CD8-positive, alpha-beta memory T cell (primary cell): ENCODE data around the gene SH2B3. TPM values are rescaled to one million over a fixed set of nuclear protein-coding genes. Genes with fewer than 3 reads are reported as not detected.

Source experiments
- CTCF ChIA-PET: fragments of 350-600 bp; sonication (Branson Sonifier 250); formaldehyde crosslinking; loops from one replicate; lab custom pipeline; 2021; ENCODE audit warnings: antibody characterized with exemption; lab: Charles Lee
- POLR2A ChIA-PET: fragments of 350-600 bp; sonication (Branson Sonifier 250); formaldehyde crosslinking; loops from one replicate; lab custom pipeline; 2021; ENCODE audit warnings: antibody characterized with exemption; lab: Charles Lee
- DNase-seq, 5 donors: peaks; one replicate each; pipeline versions ENCODE4 v3.0.0 to v3.0.0-alpha.2; 2020 to 2022; ENCODE audit warnings: mixed read lengths in 1 of 5
- H3K27ac ChIP-seq: one replicate; pipeline ENCODE4 v1.7.0; 2013; ENCODE audit warnings: low read depth, mild to moderate bottlenecking, low read length, moderate library complexity
- H3K27me3 ChIP-seq: 2 replicates; pipeline ENCODE4 v1.7.0; 2013; ENCODE audit warnings: low read length, mild to moderate bottlenecking; ENCODE audit not compliant: insufficient read depth, poor library complexity, severe bottlenecking
- H3K36me3 ChIP-seq: 2 replicates; pipeline ENCODE4 v1.7.0; 2013; ENCODE audit warnings: mild to moderate bottlenecking, low read length, moderate library complexity; ENCODE audit not compliant: insufficient read depth
- H3K4me1 ChIP-seq: 2 replicates; pipeline ENCODE4 v1.7.0; 2013; ENCODE audit warnings: mild to moderate bottlenecking, low read length, moderate library complexity; ENCODE audit not compliant: insufficient read depth
- H3K4me3 ChIP-seq: 2 replicates; pipeline ENCODE4 v1.7.0; 2013; ENCODE audit warnings: mild to moderate bottlenecking, low read length
- H3K9me3 ChIP-seq: 2 replicates; pipeline ENCODE4 v1.7.0; 2013; ENCODE audit warnings: mild to moderate bottlenecking, low read length
- H3K27ac Mint-ChIP-seq, 8 donors: one replicate each; pipeline ENCODE4 v1.8.0; 2020 to 2021; ENCODE audit warnings: mixed read lengths in 8 of 8, mild to moderate bottlenecking in 6 of 8, inconsistent platforms in 3 of 8, moderate library complexity in 3 of 8
- H3K27me3 Mint-ChIP-seq, 2 donors: one replicate each; pipeline ENCODE4 v1.8.0; 2020 to 2021; ENCODE audit warnings: mixed read lengths in 2 of 2, mild to moderate bottlenecking in 1 of 2, moderate library complexity in 1 of 2
- H3K36me3 Mint-ChIP-seq, 3 donors: one replicate each; pipeline ENCODE4 v1.8.0; 2020 to 2021; ENCODE audit warnings: mixed read lengths in 3 of 3, inconsistent platforms in 1 of 3, mild to moderate bottlenecking in 1 of 3
- H3K4me1 Mint-ChIP-seq, 3 donors: one replicate each; pipeline ENCODE4 v1.8.0; 2020 to 2021; ENCODE audit warnings: mixed read lengths in 3 of 3, inconsistent platforms in 1 of 3, mild to moderate bottlenecking in 1 of 3
- H3K4me3 Mint-ChIP-seq, 7 donors: one replicate each; pipeline ENCODE4 v1.8.0; 2020 to 2021; ENCODE audit warnings: mixed read lengths in 7 of 7, mild to moderate bottlenecking in 6 of 7, moderate library complexity in 4 of 7, inconsistent platforms in 2 of 7
- H3K9me3 Mint-ChIP-seq, 5 donors: one replicate each; pipeline ENCODE4 v1.8.0; 2020 to 2022; ENCODE audit warnings: mixed read lengths in 5 of 5, mild to moderate bottlenecking in 3 of 5, moderate library complexity in 2 of 5, inconsistent platforms in 1 of 5
- polyA plus RNA-seq: library from polyadenylated mRNA; unstranded; fragments of 300-500 nt; fragmentation: Illumina TruSeq; gene quantifications from one replicate; pipeline ENCODE4 v1.2.3, GENCODE V29; 2021
- total RNA-seq, 2 experiments: library from RNA; stranded (reverse); gene quantifications; one replicate each; pipeline ENCODE4 v1.2.3, GENCODE V29; 2021

The SH2B3 gene
- total and polyA plus RNA-seq, 3 experiments from 2014 or later = 11.1 to 48.9 (median 46.8) TPM

GRCh38 chr12:111408116-111408440 lies 2.4 kb downstream of the SH2B3 start:
- H3K27ac ChIP-seq = no peak overlapping the region
- Mint-ChIP-seq H3K36me3 (peaks cover 0 to 5% (median under 1%) of the 10 kb centered on the region in 3 donors), H3K27me3 (no peaks in the 10 kb centered on the region), H3K4me1 (peaks cover 69 to 91% (median 70%) of the 10 kb centered on the region in 3 donors), H3K9me3 (no peaks in the 10 kb centered on the region), H3K27ac (peak overlapping the region; percentile 62 to 97 (median 93)), H3K4me3 (peak overlapping the region; percentile 87 to 96 (median 91))
- ChIA-PET POLR2A (interaction anchor here (1.7 to 3.2 kb wide), 3 partner anchors 23 to 36 kb away, joined by 6 to 24 read pairs (median 15); no protein-coding TSS in a partner anchor), CTCF (interaction anchor here (1.2 to 27.8 kb wide), 4 partner anchors 12 to 41 kb away, joined by 3 to 1032 read pairs (median 11); no protein-coding TSS in a partner anchor)
- peak overlapping the region; percentile 81 for H3K4me3 ChIP-seq
- peaks cover 86% of the 10 kb centered on the region for H3K4me1 ChIP-seq
- no peaks in the 10 kb centered on the region for H3K27me3 ChIP-seq
- H3K36me3 ChIP-seq = no peaks in the 10 kb centered on the region
- no peaks in the 10 kb centered on the region for H3K9me3 ChIP-seq
- DNase-seq = no peak

DNA sequence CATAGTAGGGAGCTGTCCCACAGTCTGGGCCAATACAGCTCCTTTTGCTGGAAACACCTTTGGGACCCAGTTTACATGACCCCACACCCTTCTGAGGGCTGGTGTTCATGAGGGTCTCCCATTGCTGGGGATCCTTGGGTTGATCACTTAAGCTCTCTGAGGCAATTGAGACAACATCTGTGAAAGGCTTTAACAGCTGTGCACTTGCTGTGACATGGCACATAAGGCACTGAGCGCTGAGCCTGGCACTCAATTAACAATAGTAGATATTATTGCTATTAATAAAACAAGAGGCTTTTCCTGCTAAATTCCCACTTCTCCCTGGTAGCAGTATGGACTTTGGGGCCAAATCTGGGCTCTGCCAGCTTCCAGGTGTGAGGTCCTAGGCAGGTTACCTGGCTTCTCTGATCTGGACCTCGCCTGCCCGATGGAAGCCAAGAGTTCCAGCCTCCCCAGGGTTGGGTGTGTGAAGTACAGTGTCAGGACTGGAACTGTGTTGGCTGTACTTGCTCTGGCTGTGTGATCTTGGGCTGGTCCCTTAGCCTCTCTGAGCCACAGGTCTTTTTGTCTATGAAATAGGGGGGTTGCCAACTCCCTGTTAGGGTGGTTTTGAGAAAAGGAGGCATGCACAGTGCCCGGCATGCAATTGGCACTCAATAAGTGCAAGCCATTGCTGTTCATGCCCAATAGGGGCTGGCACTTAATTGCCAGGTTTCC lies 3.1 kb downstream of the SH2B3 start:
- POLR2A ChIA-PET = interaction anchor here (1.7 to 3.2 kb wide), 3 partner anchors 22 to 35 kb away, joined by 6 to 24 read pairs (median 15); no protein-coding TSS in a partner anchor
- no peaks in the 10 kb centered on the region for H3K9me3 Mint-ChIP-seq
- no peaks in the 10 kb centered on the region for H3K36me3 ChIP-seq
- peak overlapping the region; percentile 81 for H3K4me3 ChIP-seq
- peaks cover 86% of the 10 kb centered on the region for H3K4me1 ChIP-seq
- H3K4me1 Mint-ChIP-seq = peaks cover 69 to 91% (median 72%) of the 10 kb centered on the region in 3 donors
- DNase-seq = no peak
- peak overlapping the region; percentile 59 to 97 (median 93) for H3K27ac Mint-ChIP-seq
- peak overlapping the region; percentile 53 to 94 (median 88) for H3K4me3 Mint-ChIP-seq
- H3K27ac ChIP-seq = peak overlapping the region; percentile 47
- CTCF ChIA-PET = interaction anchor here (0.6 to 27.8 kb wide), 5 partner anchors 11 to 562 kb away, joined by 3 to 1032 read pairs (median 6); partner anchors contain the start of gene CCDC63
- no peaks in the 10 kb centered on the region for H3K9me3 ChIP-seq
- peaks cover 0 to 12% (median 6%) of the 10 kb centered on the region in 3 donors for H3K36me3 Mint-ChIP-seq
- no peaks in the 10 kb centered on the region for H3K27me3 ChIP-seq
- H3K27me3 Mint-ChIP-seq = no peaks in the 10 kb centered on the region

DNA sequence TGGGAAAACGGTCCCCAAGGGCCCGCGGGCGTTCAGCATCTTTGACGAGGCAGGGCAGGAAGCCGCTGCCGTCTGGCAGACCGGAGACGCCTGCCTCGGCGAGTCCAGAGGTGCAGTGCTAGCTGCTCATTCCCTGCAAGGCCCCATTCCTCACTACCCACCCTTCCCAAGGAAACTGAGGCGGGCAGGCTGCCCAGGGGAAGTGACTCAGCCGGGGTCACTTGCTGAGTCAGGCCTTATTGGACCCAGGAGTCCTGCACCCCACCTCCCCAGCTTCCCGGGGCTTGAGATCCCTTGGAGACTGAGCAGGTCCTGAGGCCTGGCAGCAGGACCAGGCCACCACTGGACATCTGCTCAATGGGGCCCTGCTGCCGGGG lies 3.7 kb downstream of the SH2B3 start:
- Mint-ChIP-seq H3K4me3 (peak overlapping the region; percentile 53 to 94 (median 88)), H3K36me3 (peaks cover 0 to 12% (median 6%) of the 10 kb centered on the region in 3 donors), H3K27ac (peak overlapping the region; percentile 67 to 97 (median 93)), H3K27me3 (no peaks in the 10 kb centered on the region), H3K4me1 (peaks cover 68 to 91% (median 71%) of the 10 kb centered on the region in 3 donors), H3K9me3 (no peaks in the 10 kb centered on the region)
- H3K36me3 ChIP-seq = no peaks in the 10 kb centered on the region
- peak overlapping the region; percentile 81 for H3K4me3 ChIP-seq
- H3K27me3 ChIP-seq = no peaks in the 10 kb centered on the region
- no peak for DNase-seq
- H3K4me1 ChIP-seq = peaks cover 83% of the 10 kb centered on the region
- peak overlapping the region; percentile 47 for H3K27ac ChIP-seq
- ChIA-PET CTCF (interaction anchor here (1.9 to 27.8 kb wide), 3 partner anchors 12 to 39 kb away, joined by 6 to 1032 read pairs (median 32); no protein-coding TSS in a partner anchor), POLR2A (interaction anchor here (0.7 to 3.3 kb wide), 6 partner anchors 14 to 35 kb away, joined by 3 to 24 read pairs (median 10); no protein-coding TSS in a partner anchor)
- H3K9me3 ChIP-seq = no peaks in the 10 kb centered on the region

DNA sequence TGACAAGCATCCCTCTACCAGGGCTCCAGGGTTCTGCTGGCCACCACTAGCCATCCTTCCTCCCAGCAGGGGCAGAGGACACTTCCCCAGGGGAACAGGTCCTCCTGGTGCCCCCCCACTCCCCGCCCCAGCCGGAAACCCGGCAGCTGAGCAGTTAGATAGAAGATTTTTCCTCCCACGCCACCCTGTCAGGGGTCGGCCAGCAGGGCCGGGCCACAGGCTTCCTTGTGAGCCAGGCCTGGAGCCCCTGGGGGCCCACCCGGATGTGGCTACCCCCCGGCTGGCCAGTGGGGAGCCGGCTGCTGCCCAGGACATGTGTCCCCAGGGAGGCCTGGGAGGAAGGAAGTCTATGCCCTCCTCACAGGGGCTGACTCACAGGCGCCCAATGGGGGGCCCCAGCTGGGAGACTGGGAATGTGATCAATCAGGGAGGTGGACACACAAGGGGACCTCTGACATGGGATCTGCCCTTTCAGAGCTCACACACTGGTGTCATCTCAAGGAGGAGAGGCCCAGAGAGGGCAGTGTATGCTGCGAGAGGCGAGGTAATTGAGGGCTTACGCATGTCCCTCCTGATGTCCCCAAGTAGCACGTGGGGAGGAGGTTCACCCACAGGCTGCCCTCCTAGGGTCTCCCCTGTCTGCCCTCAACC lies 4.2 kb downstream of the SH2B3 start:
- CTCF ChIA-PET = interaction anchor here (1.1 to 27.8 kb wide), 3 partner anchors 13 to 39 kb away, joined by 3 to 1032 read pairs (median 32); no protein-coding TSS in a partner anchor

GRCh38 chr12:111410431-111411184 lies 4.9 kb downstream of the SH2B3 start:
- Histone ChIP-seq H3K4me1 (peaks cover 83% of the 10 kb centered on the region), H3K4me3 (no peak overlapping the region), H3K36me3 (no peaks in the 10 kb centered on the region), H3K27me3 (no peaks in the 10 kb centered on the region), H3K9me3 (no peaks in the 10 kb centered on the region), H3K27ac (peak overlapping the region; percentile 51)
- peak overlapping the region; percentile 67 to 98 (median 90) for H3K27ac Mint-ChIP-seq
- no peaks in the 10 kb centered on the region for H3K27me3 Mint-ChIP-seq
- POLR2A ChIA-PET = interaction anchor here (3.2 to 3.3 kb wide), 2 partner anchors 20 to 24 kb away, joined by 17 to 24 read pairs; no protein-coding TSS in a partner anchor
- CTCF ChIA-PET = interaction anchor here (0.9 to 27.8 kb wide), 4 partner anchors 14 to 38 kb away, joined by 3 to 1032 read pairs (median 18); no protein-coding TSS in a partner anchor
- peak overlapping the region; percentile 26 to 78 (median 53) for H3K4me3 Mint-ChIP-seq
- DNase-seq = no peak
- H3K4me1 Mint-ChIP-seq = peaks cover 72 to 90% (median 72%) of the 10 kb centered on the region in 3 donors
- no peaks in the 10 kb centered on the region for H3K9me3 Mint-ChIP-seq
- H3K36me3 Mint-ChIP-seq = peaks cover 0 to 17% (median 11%) of the 10 kb centered on the region in 3 donors

More for the DNA sequence above, 4.2 kb downstream of the SH2B3 start:
- H3K9me3 Mint-ChIP-seq = no peaks in the 10 kb centered on the region
- H3K27ac Mint-ChIP-seq = peak overlapping the region; percentile 67 to 98 (median 92)
- H3K4me1 Mint-ChIP-seq = peaks cover 68 to 91% (median 70%) of the 10 kb centered on the region in 3 donors
- Histone ChIP-seq H3K4me1 (peaks cover 83% of the 10 kb centered on the region), H3K9me3 (no peaks in the 10 kb centered on the region), H3K4me3 (peak overlapping the region; percentile 81), H3K27ac (peak overlapping the region; percentile 17), H3K27me3 (no peaks in the 10 kb centered on the region), H3K36me3 (no peaks in the 10 kb centered on the region)
- peaks cover 0 to 14% (median 8%) of the 10 kb centered on the region in 3 donors for H3K36me3 Mint-ChIP-seq
- peak in 1 of 5 donors; percentile 31 for DNase-seq
- POLR2A ChIA-PET = interaction anchor here (0.7 to 3.3 kb wide), 4 partner anchors 14 to 25 kb away, joined by 3 to 24 read pairs (median 10); no protein-coding TSS in a partner anchor
- peak overlapping the region; percentile 41 to 94 (median 87) for H3K4me3 Mint-ChIP-seq
- no peaks in the 10 kb centered on the region for H3K27me3 Mint-ChIP-seq

DNA sequence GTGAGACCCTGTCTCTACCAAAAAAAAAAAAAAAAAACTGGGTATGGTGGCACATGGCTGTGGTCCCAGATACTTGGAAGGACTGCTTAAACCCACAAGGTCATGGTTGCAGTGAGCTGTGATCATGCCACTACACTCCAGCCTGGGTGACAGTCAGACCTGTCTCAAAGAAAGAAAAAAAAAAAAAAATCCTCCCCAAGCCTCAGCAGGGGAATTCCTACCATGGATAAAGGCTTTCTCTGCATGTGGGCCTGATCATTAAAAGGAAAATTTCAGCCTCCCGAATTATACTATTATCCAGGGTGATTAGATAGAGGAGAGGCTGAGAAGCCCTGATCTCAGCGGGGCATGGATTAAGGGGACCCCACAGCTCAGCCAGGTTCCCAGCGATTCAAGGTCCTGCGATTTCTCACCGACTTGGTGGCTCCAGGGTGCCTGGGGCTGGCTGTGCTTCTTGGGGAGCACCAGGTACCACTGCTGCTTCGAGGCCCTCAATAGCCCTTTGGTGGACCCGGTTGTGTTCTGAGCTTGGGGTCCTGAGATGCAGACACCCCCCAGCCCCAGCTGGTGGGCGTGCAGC lies 5.6 kb downstream of the SH2B3 start:
- H3K27ac ChIP-seq = peak overlapping the region; percentile 51
- H3K9me3 Mint-ChIP-seq = no peaks in the 10 kb centered on the region
- no peaks in the 10 kb centered on the region for H3K27me3 Mint-ChIP-seq
- peak overlapping the region; percentile 39 to 98 (median 90) for H3K27ac Mint-ChIP-seq
- peak overlapping the region in 6 of 7 donors; percentile 26 to 78 (median 59) for H3K4me3 Mint-ChIP-seq
- no peak overlapping the region for H3K4me3 ChIP-seq
- DNase-seq = no peak
- H3K4me1 ChIP-seq = peaks cover 83% of the 10 kb centered on the region
- H3K9me3 ChIP-seq = no peaks in the 10 kb centered on the region
- CTCF ChIA-PET = interaction anchor here (0.9 to 27.8 kb wide), 4 partner anchors 10 to 37 kb away, joined by 4 to 1032 read pairs (median 18); no protein-coding TSS in a partner anchor
- peaks cover 74 to 93% (median 76%) of the 10 kb centered on the region in 3 donors for H3K4me1 Mint-ChIP-seq
- POLR2A ChIA-PET = interaction anchor here (1.0 to 3.3 kb wide), 3 partner anchors 14 to 34 kb away, joined by 4 to 17 read pairs (median 8); no protein-coding TSS in a partner anchor
- H3K27me3 ChIP-seq = no peaks in the 10 kb centered on the region
- H3K36me3 ChIP-seq = no peaks in the 10 kb centered on the region
- H3K36me3 Mint-ChIP-seq = peaks cover 0 to 19% (median 11%) of the 10 kb centered on the region in 3 donors
